ENCODE results near the gene ZMYND19. TPM values are rescaled to one million over a fixed set of nuclear protein-coding genes. Genes with fewer than 3 reads are reported as not detected.

ZMYND19 gene
- total and polyA plus RNA-seq, 4 experiments from 2014 or later: 3.6 to 29.1 (median 20.2) TPM

DNA sequence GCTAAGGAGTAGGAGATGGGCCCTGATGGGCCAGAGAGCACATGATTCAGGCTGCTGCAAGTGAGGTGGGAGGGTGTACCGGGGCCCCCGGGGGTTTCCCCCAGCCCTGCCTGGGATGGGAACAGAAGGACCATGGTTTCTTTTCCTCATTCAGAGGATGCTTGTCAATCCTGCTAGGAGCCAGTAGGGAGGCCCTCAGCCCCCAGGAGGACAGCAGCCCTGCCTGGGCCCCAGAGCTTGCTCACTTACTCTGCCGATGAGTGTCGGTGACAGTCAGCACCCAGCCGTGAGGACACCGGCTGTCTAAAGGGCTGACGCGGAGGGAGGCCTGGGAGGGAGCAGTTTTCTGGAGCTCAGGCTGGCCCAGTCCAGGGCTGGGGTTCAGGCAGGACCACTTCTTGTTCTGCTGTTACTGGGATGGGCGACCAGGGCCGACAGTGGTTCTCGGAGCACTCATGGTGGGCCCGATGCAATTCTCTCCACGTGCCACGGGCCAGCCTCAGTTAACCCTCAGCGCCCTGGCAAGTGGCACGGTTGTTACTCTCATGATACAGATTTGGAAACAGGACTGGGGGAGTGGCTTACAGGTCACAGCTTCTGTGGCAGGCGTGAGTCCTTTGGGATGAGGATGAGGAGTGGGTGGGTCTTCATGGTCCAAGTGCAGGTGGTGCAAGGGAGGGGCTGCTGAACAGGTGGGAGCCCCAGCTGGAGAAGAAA lies 17.0 kb upstream of the ZMYND19 start:
- ChIA-PET CTCF (ENCODE audit: partially characterized antibody) (no interaction called here), POLR2A (ENCODE audit: partially characterized antibody) (interaction anchor here (1.5 kb wide), 1 partner anchor 11 kb away, joined by 9 read pairs; the partner anchor contains the start of gene EHMT1)
- Histone ChIP-seq H3K27me3 (ENCODE audit: insufficient read depth, low read length) (no peaks in the 10 kb centered on the region), H3K4me3 (ENCODE audit: low read length in 2 of 2) (no peak overlapping the region), H3K4me1 (ENCODE audit: insufficient read depth, low read length) (peaks cover 30% of the 10 kb centered on the region), H3K36me3 (ENCODE audit: insufficient read depth, low read length) (no peaks in the 10 kb centered on the region), H3K9me3 (ENCODE audit: control insufficient read depth in 1 of 2, low read length in 2 of 2) (no peaks in the 10 kb centered on the region), H3K27ac (ENCODE audit: low read depth, low read length) (no peak overlapping the region)
- Mint-ChIP-seq H3K4me1 (peaks cover 15 to 54% (median 31%) of the 10 kb centered on the region in 4 donors), H3K27ac (peak overlapping the region in 6 of 7 donors; percentile 42 to 81 (median 71)), H3K9me3 (no peaks in the 10 kb centered on the region), H3K27me3 (no peaks in the 10 kb centered on the region), H3K36me3 (no peaks in the 10 kb centered on the region), H3K4me3 (peak overlapping the region; percentile 80 to 88 (median 84))
- intact Hi-C loops (cut with micrococcal nuclease): loop anchor here (5.0 kb wide), 2 partner anchors 365 to 1125 kb away; partner anchors contain the start of genes SEC16A and TUBB4B
- no peak for DNase-seq

DNA sequence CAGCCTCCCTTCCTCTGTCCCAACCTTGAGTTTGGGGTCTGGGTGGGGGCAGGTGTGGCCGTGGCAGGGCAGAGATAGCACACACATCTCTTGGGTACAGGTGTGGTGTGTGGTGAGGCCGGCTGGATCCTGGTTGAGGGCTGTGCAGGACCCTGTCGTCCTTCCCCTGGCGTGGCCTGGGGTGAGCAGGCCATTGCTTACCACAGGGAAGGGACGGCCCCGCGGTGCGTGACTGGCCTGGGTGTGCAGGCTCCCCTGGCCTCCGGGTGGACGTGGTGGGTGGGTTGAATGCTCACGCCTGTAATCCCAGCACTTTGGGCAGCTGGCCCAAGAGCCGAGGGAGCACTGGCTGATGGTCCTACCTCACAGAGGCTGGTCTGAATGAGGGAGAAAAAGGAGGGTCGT lies 16.4 kb upstream of the ZMYND19 start:
- intact Hi-C loops (cut with micrococcal nuclease): loop anchor here (5.0 kb wide), 2 partner anchors 364 to 1124 kb away; partner anchors contain the start of genes SEC16A and TUBB4B
- peak overlapping the region; percentile 70 for H3K27ac ChIP-seq (ENCODE audit: low read depth, low read length)

DNA sequence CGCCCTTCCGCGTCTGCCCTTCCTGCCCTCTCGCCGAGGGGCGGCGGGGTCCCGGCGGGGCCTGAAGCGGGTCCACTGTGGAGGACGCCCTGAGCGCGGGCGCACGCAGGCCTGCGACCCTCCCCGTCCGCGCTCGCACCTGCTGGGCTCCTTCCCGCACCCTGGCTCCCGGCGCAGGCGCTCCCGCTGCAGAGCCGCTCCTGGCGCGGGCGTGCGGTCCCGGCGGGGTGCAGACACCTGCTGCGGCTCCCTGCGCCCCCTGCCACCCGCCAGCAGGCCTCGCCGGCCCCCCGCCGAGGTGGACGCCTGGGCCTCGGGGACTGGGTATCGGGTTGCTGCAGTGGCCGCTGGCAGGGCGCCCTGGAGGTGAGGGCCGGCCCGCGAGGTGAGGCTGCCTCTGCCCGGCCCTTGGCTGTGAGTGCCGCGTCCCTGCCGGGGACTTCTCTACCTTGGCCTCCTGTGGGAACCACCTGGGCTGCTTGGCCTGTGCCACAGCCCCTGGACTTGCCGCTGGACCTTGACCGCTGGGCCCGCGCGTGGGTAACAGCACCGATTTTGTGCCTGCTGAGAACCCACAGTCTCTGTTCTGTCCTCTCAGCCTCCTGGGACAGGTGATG lies 15.8 kb upstream of the ZMYND19 start:
- H3K27ac Mint-ChIP-seq: peak overlapping the region in 4 of 7 donors; percentile 52 to 75 (median 68)
- intact Hi-C loops (cut with micrococcal nuclease): loop anchor here (5.0 kb wide), 2 partner anchors 364 to 1124 kb away; partner anchors contain the start of genes SEC16A and TUBB4B
- Histone ChIP-seq H3K4me1 (ENCODE audit: insufficient read depth, low read length) (peaks cover 18% of the 10 kb centered on the region), H3K36me3 (ENCODE audit: insufficient read depth, low read length) (no peaks in the 10 kb centered on the region), H3K27me3 (ENCODE audit: insufficient read depth, low read length) (no peaks in the 10 kb centered on the region), H3K27ac (ENCODE audit: low read depth, low read length) (peak overlapping the region; percentile 70), H3K4me3 (ENCODE audit: low read length in 2 of 2) (peak overlapping the region in 1 of 2 donors; percentile 63), H3K9me3 (ENCODE audit: control insufficient read depth in 1 of 2, low read length in 2 of 2) (no peaks in the 10 kb centered on the region)
- no peaks in the 10 kb centered on the region for H3K27me3 Mint-ChIP-seq
- H3K4me1 Mint-ChIP-seq: peaks cover 7 to 42% (median 21%) of the 10 kb centered on the region in 4 donors
- H3K4me3 Mint-ChIP-seq: peak overlapping the region; percentile 80 to 88 (median 84)
- DNase-seq: peak in 1 of 5 donors; percentile 22
- CTCF ChIA-PET (ENCODE audit: partially characterized antibody): no interaction called here
- no peaks in the 10 kb centered on the region for H3K36me3 Mint-ChIP-seq
- POLR2A ChIA-PET (ENCODE audit: partially characterized antibody): interaction anchor here (1.5 to 1.9 kb wide), 2 partner anchors 13 kb away, joined by 9 to 14 read pairs; partner anchors contain the start of gene EHMT1
- H3K9me3 Mint-ChIP-seq: no peaks in the 10 kb centered on the region

More for the DNA sequence above, 16.4 kb upstream of the ZMYND19 start:
- H3K9me3 ChIP-seq (ENCODE audit: control insufficient read depth in 1 of 2, low read length in 2 of 2): no peaks in the 10 kb centered on the region
- Mint-ChIP-seq H3K4me3 (peak overlapping the region; percentile 80 to 88 (median 84)), H3K27me3 (no peaks in the 10 kb centered on the region), H3K27ac (peak overlapping the region in 6 of 7 donors; percentile 22 to 81 (median 59)), H3K36me3 (no peaks in the 10 kb centered on the region), H3K4me1 (peaks cover 11 to 48% (median 26%) of the 10 kb centered on the region in 4 donors), H3K9me3 (no peaks in the 10 kb centered on the region)
- CTCF ChIA-PET (ENCODE audit: partially characterized antibody): no interaction called here
- no peaks in the 10 kb centered on the region for H3K36me3 ChIP-seq (ENCODE audit: insufficient read depth, low read length)
- peak overlapping the region in 1 of 2 donors; percentile 63 for H3K4me3 ChIP-seq (ENCODE audit: low read length in 2 of 2)
- H3K27me3 ChIP-seq (ENCODE audit: insufficient read depth, low read length): no peaks in the 10 kb centered on the region
- H3K4me1 ChIP-seq (ENCODE audit: insufficient read depth, low read length): peaks cover 24% of the 10 kb centered on the region
- POLR2A ChIA-PET (ENCODE audit: partially characterized antibody): interaction anchor here (1.5 kb wide), 1 partner anchor 12 kb away, joined by 9 read pairs; the partner anchor contains the start of gene EHMT1
- no peak for DNase-seq

DNA sequence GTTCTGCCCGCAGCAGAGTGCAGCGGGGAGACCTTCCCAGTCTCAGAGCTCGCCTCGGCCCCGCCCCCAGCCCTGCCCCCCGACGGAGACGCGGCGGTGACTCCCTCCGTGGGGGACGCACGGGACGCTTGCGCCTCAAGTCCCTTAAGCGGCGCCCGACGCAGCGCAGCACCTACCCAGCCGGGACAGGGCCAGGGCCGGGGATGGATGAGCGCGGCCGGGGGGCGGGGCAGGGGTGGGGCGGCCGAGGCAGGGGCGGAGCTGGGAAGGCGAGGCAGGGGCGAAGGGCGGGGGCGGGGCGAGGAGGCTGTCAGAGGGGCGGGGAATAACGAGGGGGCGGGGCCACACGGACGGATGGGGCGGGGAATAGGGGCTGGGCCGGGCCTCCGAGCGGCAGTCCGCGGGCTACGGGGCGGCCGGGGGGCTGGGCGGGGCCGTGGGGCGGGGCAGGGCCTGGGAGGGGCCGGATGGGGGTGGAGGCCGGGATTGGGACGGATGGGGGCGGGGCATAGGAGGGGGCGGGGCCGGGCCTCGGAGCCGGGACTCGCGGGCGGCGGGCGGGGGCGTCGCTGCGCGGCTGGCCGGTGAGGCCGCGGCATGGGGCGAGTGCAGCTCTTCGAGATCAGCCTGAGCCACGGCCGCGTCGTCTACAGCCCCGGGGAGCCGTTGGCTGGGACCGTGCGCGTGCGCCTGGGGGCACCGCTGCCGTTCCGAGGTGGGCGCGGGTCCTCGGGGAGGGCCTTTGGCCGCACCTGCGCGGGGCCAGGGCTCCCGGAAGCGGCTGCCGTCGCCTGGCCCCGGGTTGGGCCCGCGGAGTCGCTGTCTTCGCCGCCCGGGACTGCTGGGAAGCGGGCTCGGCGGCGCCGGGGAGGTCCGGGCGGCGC lies 15.1 kb upstream of the ZMYND19 start, which contains the start of gene ARRDC1:
Gene ARRDC1 (plus strand): TSS at position 566 of the 884 bp plus-strand sequence. CDS start 32 bp downstream, at position 598.
- Mint-ChIP-seq H3K27ac (peak within 1 kb of the TSS in 4 of 7 donors; percentile 52 to 75 (median 68)), H3K27me3 (no peaks in the 10 kb centered on the region), H3K4me1 (peaks cover 7 to 37% (median 20%) of the 10 kb centered on the region in 4 donors), H3K4me3 (peak within 1 kb of the TSS; percentile 80 to 88 (median 84)), H3K36me3 (no peaks in the 10 kb centered on the region), H3K9me3 (no peaks in the 10 kb centered on the region)
- H3K9me3 ChIP-seq (ENCODE audit: control insufficient read depth in 1 of 2, low read length in 2 of 2): no peaks in the 10 kb centered on the region
- H3K4me3 ChIP-seq (ENCODE audit: low read length in 2 of 2): peak within 1 kb of the TSS in 1 of 2 donors; percentile 63
- peaks cover 15% of the 10 kb centered on the region for H3K4me1 ChIP-seq (ENCODE audit: insufficient read depth, low read length)
- intact Hi-C loops (cut with micrococcal nuclease): loop anchor here (1.0 to 5.0 kb wide), 6 partner anchors 13 to 1123 kb away; partner anchors contain the start of genes MRPL41, SEC16A, TUBB4B and ZMYND19
- ChIA-PET POLR2A (ENCODE audit: partially characterized antibody) (interaction anchor here (0.9 to 1.9 kb wide), 5 partner anchors 11 to 54 kb away, joined by 3 to 14 read pairs (median 7); partner anchors contain the start of genes DPH7, EHMT1, MRPL41 and ZMYND19), CTCF (ENCODE audit: partially characterized antibody) (interaction anchor here (1.1 to 1.5 kb wide), 2 partner anchors 14 to 26 kb away, joined by 3 to 4 read pairs; partner anchors contain the start of gene DPH7)
- peak within 1 kb of the TSS; percentile 70 for H3K27ac ChIP-seq (ENCODE audit: low read depth, low read length)
- peak; percentile 85 to 94 (median 93) for DNase-seq
- H3K36me3 ChIP-seq (ENCODE audit: insufficient read depth, low read length): no peaks in the 10 kb centered on the region
- no peaks in the 10 kb centered on the region for H3K27me3 ChIP-seq (ENCODE audit: insufficient read depth, low read length)

DNA sequence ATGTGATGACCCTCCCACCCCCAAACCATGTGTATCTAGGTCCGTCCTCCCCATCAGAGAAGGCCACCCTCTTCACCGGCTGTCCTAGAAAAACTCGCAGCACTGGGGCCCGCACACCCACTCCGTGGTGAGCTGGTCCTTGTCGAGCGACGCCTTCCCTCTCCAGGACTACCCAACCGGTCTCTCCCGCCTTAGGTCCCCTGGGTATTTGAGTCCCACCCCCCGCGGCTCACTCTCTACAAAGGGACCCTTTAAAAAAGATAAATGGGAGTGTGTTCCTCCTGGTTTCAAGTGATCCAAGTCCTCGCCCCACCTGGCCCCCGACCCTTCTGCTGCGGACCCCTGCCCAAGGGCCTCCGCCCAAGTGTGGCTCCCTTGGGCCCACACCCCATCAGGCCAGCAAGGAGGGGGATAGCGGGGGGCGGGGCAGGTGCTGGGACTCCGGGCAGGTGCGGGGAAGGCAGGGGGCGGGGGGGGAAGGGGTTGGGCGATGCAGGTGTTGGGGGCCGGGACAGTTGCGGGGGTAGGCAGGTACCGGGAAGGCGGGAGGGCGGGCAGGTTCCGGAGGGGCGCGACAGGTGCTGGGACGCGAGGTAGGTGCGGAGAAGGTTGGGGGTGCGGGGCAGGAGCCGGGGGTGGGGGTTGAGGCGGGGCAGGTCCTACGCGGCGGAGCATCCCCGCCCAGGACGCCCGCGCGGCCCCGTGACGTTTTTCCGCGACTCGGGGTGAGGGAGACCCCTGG lies 14.2 kb upstream of the ZMYND19 start:
- H3K27me3 ChIP-seq (ENCODE audit: insufficient read depth, low read length): no peaks in the 10 kb centered on the region
- DNase-seq: no peak
- Mint-ChIP-seq H3K27ac (peak overlapping the region in 4 of 7 donors; percentile 35 to 81 (median 71)), H3K4me1 (peaks cover 7 to 35% (median 20%) of the 10 kb centered on the region in 4 donors), H3K27me3 (no peaks in the 10 kb centered on the region), H3K9me3 (no peaks in the 10 kb centered on the region), H3K4me3 (peak overlapping the region; percentile 31 to 71 (median 66)), H3K36me3 (no peaks in the 10 kb centered on the region)
- no peaks in the 10 kb centered on the region for H3K9me3 ChIP-seq (ENCODE audit: control insufficient read depth in 1 of 2, low read length in 2 of 2)
- intact Hi-C loops (cut with micrococcal nuclease): loop anchor here (1.0 to 5.0 kb wide), 6 partner anchors 14 to 1122 kb away; partner anchors contain the start of genes MRPL41, SEC16A, TUBB4B and ZMYND19
- ChIA-PET CTCF (ENCODE audit: partially characterized antibody) (interaction anchor here (1.1 to 1.5 kb wide), 2 partner anchors 13 to 25 kb away, joined by 3 to 4 read pairs; partner anchors contain the start of gene DPH7), POLR2A (ENCODE audit: partially characterized antibody) (interaction anchor here (0.9 to 1.9 kb wide), 6 partner anchors 12 to 53 kb away, joined by 3 to 14 read pairs (median 6); partner anchors contain the start of genes DPH7, EHMT1, MRPL41 and ZMYND19)
- H3K4me3 ChIP-seq (ENCODE audit: low read length in 2 of 2): no peak overlapping the region
- H3K27ac ChIP-seq (ENCODE audit: low read depth, low read length): no peak overlapping the region
- no peaks in the 10 kb centered on the region for H3K36me3 ChIP-seq (ENCODE audit: insufficient read depth, low read length)
- H3K4me1 ChIP-seq (ENCODE audit: insufficient read depth, low read length): peaks cover 15% of the 10 kb centered on the region

DNA sequence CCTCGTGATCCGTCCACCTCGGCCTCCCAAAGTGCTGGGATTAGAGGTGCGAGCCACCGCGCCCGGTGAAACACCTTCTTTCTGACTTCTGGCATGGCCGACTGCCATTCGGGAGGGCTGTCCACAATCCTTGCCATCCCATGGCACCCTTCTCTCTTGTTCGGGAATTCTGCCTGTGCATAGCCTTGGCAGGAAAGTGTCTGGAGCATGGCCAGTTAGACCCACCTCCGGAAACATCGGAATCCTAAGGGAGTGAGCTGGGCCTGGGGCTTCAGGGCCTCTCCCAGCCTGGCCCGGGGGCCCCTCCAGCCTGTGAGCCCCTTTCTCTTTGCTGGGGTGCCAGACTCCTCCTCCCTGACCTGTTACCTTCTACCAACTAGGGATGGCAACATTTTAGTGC lies 13.6 kb upstream of the ZMYND19 start:
- Mint-ChIP-seq H3K9me3 (no peaks in the 10 kb centered on the region), H3K4me3 (peak overlapping the region; percentile 31 to 71 (median 66)), H3K36me3 (no peaks in the 10 kb centered on the region), H3K4me1 (peaks cover 7 to 30% (median 20%) of the 10 kb centered on the region in 4 donors), H3K27me3 (no peaks in the 10 kb centered on the region), H3K27ac (peak overlapping the region in 2 of 7 donors; percentile 23 to 81)
- H3K36me3 ChIP-seq (ENCODE audit: insufficient read depth, low read length): no peaks in the 10 kb centered on the region
- intact Hi-C loops (cut with micrococcal nuclease): no loop called here
- DNase-seq: no peak
- H3K4me3 ChIP-seq (ENCODE audit: low read length in 2 of 2): no peak overlapping the region
- H3K4me1 ChIP-seq (ENCODE audit: insufficient read depth, low read length): peaks cover 15% of the 10 kb centered on the region
- no peak overlapping the region for H3K27ac ChIP-seq (ENCODE audit: low read depth, low read length)
- ChIA-PET POLR2A (ENCODE audit: partially characterized antibody) (interaction anchor here (1.2 to 1.9 kb wide), 2 partner anchors 13 to 15 kb away, joined by 5 to 6 read pairs; partner anchors contain the start of genes EHMT1 and ZMYND19), CTCF (ENCODE audit: partially characterized antibody) (no interaction called here)
- no peaks in the 10 kb centered on the region for H3K27me3 ChIP-seq (ENCODE audit: insufficient read depth, low read length)
- H3K9me3 ChIP-seq (ENCODE audit: control insufficient read depth in 1 of 2, low read length in 2 of 2): no peaks in the 10 kb centered on the region

All from CD4-positive, alpha-beta memory T cell (primary cell).